Keratinocyte (primary cell): ENCODE data around the gene PALD1. TPM values are rescaled to one million over a fixed set of nuclear protein-coding genes. Genes with fewer than 3 reads are reported as not detected.

Experiments
- DNase-seq: peaks from one replicate; pipeline ENCODE4 v3.0.0-alpha.2; 2011; ENCODE audit warnings: low read depth, missing footprints, low spot score
- FAIRE-seq: peaks from 2 replicates; lab custom pipeline; 2011; peaks lifted over from hg19 to GRCh38; lab: Jason Lieb, UNC
- H2AFZ ChIP-seq: 2 replicates; pipeline ENCODE4 v1.6.0; 2012; ENCODE audit warnings: low read length, control low read depth, inconsistent platforms; ENCODE audit not compliant: control insufficient read depth
- H3K27ac ChIP-seq: 2 replicates; pipeline ENCODE4 v1.5.1; 2011; ENCODE audit warnings: low read length; ENCODE audit not compliant: control insufficient read depth, insufficient read depth
- H3K27me3 ChIP-seq: 3 replicates; pipeline ENCODE4 v1.6.0; 2011; ENCODE audit warnings: low read length; ENCODE audit not compliant: control insufficient read depth, insufficient read depth; ENCODE audit errors: extremely low read depth
- H3K36me3 ChIP-seq, 2 experiments: 2 replicates in 1 of 2; 3 replicates in 1 of 2; pipeline ENCODE4 v1.5.1; 2011; ENCODE audit warnings: low read length in 2 of 2, mild to moderate bottlenecking in 1 of 2; ENCODE audit not compliant: control insufficient read depth in 2 of 2, insufficient read depth in 2 of 2; ENCODE audit errors: extremely low read depth in 1 of 2
- H3K4me1 ChIP-seq: 3 replicates; pipeline ENCODE4 v1.5.1; 2011; ENCODE audit warnings: low read length; ENCODE audit not compliant: control insufficient read depth, insufficient read depth; ENCODE audit errors: extremely low read depth
- H3K4me2 ChIP-seq: 3 replicates; pipeline ENCODE4 v1.6.0; 2011; ENCODE audit warnings: low read depth, low read length; ENCODE audit not compliant: control insufficient read depth, insufficient read depth; ENCODE audit errors: extremely low read depth
- H3K4me3 ChIP-seq, 3 experiments: fragments of 200-600 bp in 1 of 3; sonication (generic) in 1 of 3; 2 replicates in 2 of 3; 3 replicates in 1 of 3; pipeline ENCODE4 v1.5.1; 2011 to 2016; ENCODE audit warnings: low read length in 3 of 3, mild to moderate bottlenecking in 3 of 3, control low read depth in 2 of 3, inconsistent platforms in 1 of 3, low read depth in 1 of 3, mixed read lengths in 1 of 3, mixed run types in 1 of 3, moderate library complexity in 1 of 3; ENCODE audit not compliant: control insufficient read depth in 2 of 3, insufficient read depth in 2 of 3; ENCODE audit errors: extremely low read depth in 1 of 3
- H3K79me2 ChIP-seq: 2 replicates; pipeline ENCODE4 v1.6.0; 2012; ENCODE audit warnings: low read length; ENCODE audit not compliant: control insufficient read depth, insufficient read depth
- H3K9ac ChIP-seq: 3 replicates; pipeline ENCODE4 v1.6.0; 2011; ENCODE audit warnings: low read length; ENCODE audit not compliant: control insufficient read depth, insufficient read depth; ENCODE audit errors: extremely low read depth
- H3K9me1 ChIP-seq: 3 replicates; pipeline ENCODE4 v1.6.0; 2011; ENCODE audit warnings: low read length; ENCODE audit not compliant: control insufficient read depth, insufficient read depth; ENCODE audit errors: extremely low read depth
- H3K9me3 ChIP-seq: 2 replicates; pipeline ENCODE4 v1.5.1; 2012; ENCODE audit warnings: low read depth, low read length; ENCODE audit not compliant: control insufficient read depth
- H4K20me1 ChIP-seq: 3 replicates; pipeline ENCODE4 v1.6.0; 2011; ENCODE audit warnings: low read length; ENCODE audit not compliant: control insufficient read depth, insufficient read depth; ENCODE audit errors: extremely low read depth
- CTCF ChIP-seq, 3 experiments: IDR thresholded peaks in 1 of 3; conservative IDR thresholded peaks in 1 of 3; optimal IDR thresholded peaks in 1 of 3; 2 replicates in 2 of 3; 3 replicates in 1 of 3; pipeline versions ENCODE3 to v1.5.1; 2011; ENCODE audit warnings: low read length in 3 of 3, mild to moderate bottlenecking in 3 of 3, moderate library complexity in 2 of 3, control low read depth in 1 of 3, inconsistent platforms in 1 of 3; ENCODE audit not compliant: insufficient read depth in 2 of 3; ENCODE audit errors: extremely low read depth in 1 of 3
- EZH2 ChIP-seq: IDR thresholded peaks from one replicate; pipeline ENCODE4 v1.6.1; 2012; ENCODE audit warnings: inconsistent platforms, mild to moderate bottlenecking, low read length, moderate library complexity
- dilution Hi-C: fragments of 300-500 bp; cut with MboI; formaldehyde crosslinking; loops from one replicate; pipeline ENCODE4 v1.7.0; 2020; ENCODE audit warnings: low sequenced_read_pairs; ENCODE audit not compliant: extremely low pct_ligation_motif_present
- polyA plus RNA-seq, 5 experiments: library from polyadenylated mRNA; depleted of rRNA in 3 of 5; stranded (reverse) in 3 of 5; stranded (forward) in 1 of 5; unstranded in 1 of 5; fragments of >200 nt; gene quantifications; 1 replicate in 1 of 5; 2 replicates in 3 of 5; 3 replicates in 1 of 5; pipeline versions ENCODE4 v1.2.1 to v1.2.3, GENCODE V29; 2011 to 2012; ENCODE audit warnings: missing spikeins in 2 of 5, low read depth in 1 of 5, low replicate concordance in 1 of 5

Gene PALD1
- polyA plus RNA-seq, 1 donor (not counting 4 experiments of a cell fraction or from before 2014, with no cell fraction given) = 0.83 TPM

GRCh38 chr10:70528314-70528713 is 49.7 kb downstream of the PALD1 start:
- DNase-seq (no peak), FAIRE-seq (no peak)
- Histone ChIP-seq H3K9me3 (no peaks in the 10 kb centered on the region), H3K4me1 (peaks cover 3% of the 10 kb centered on the region), H3K4me2 (no peak overlapping the region), H3K4me3 (no peak overlapping the region), H3K9me1 (no peaks in the 10 kb centered on the region), H3K9ac (no peak overlapping the region), H3K79me2 (no peaks in the 10 kb centered on the region), H3K27ac (no peak overlapping the region), H4K20me1 (no peaks in the 10 kb centered on the region), H3K36me3 (no peaks in the 10 kb centered on the region), H3K27me3 (no peaks in the 10 kb centered on the region), H2AFZ (no peak overlapping the region)
- dilution Hi-C loops = no loop called here
- TF ChIP-seq EZH2 (no peak), CTCF (optimal IDR thresholded peaks at IDR 0.05 in 1 of 3, IDR thresholded peaks at IDR 0.05 in 1 of 3, conservative IDR thresholded peaks at IDR 0.05 in 1 of 3; ENCODE audit: extremely low read depth in 1 of 3, insufficient read depth in 2 of 3, low read length in 3 of 3) (no peak)

- Histone ChIP-seq H3K4me2 (no peak overlapping the region), H3K9me3 (no peaks in the 10 kb centered on the region), H3K4me1 (peaks cover 3% of the 10 kb centered on the region), H3K79me2 (no peaks in the 10 kb centered on the region), H3K9me1 (no peaks in the 10 kb centered on the region), H3K4me3 (no peak overlapping the region), H3K36me3 (no peaks in the 10 kb centered on the region), H3K27ac (no peak overlapping the region), H3K9ac (no peak overlapping the region), H4K20me1 (no peaks in the 10 kb centered on the region), H3K27me3 (no peaks in the 10 kb centered on the region), H2AFZ (no peak overlapping the region)
- TF ChIP-seq EZH2 (no peak), CTCF (optimal IDR thresholded peaks at IDR 0.05 in 1 of 3, IDR thresholded peaks at IDR 0.05 in 1 of 3, conservative IDR thresholded peaks at IDR 0.05 in 1 of 3; ENCODE audit: extremely low read depth in 1 of 3, insufficient read depth in 2 of 3, low read length in 3 of 3) (no peak)
- dilution Hi-C loops = no loop called here
- DNase-seq = no peak
- peak; percentile 36 for FAIRE-seq
Observed at GRCh38 chr10:70528741-70529362, 50.3 kb downstream of the PALD1 start.
